ENCODE results near the gene DDAH2.

DNA sequence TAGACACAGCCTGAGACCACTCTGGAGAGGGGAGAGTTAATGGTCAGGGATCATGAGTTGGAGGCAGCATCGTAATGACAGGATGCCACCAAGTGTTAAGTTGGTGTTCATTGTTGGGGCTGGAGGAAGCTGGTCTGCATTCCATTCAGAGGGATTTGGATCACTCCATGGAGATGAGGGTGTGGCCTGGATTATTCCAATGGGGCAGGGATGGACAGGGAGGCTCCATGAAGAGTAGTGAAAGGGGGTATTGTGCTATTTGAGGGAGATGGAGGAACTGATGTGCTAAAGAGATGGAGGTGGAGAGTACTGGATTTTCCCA lies 34.5 kb upstream of the DDAH2 start:
- no peak for TF ChIP-seq EZH2 (IDR thresholded peaks at IDR 0.05)
- no peak for TF ChIP-seq CTCF (IDR thresholded peaks at IDR 0.05 in 2 of 3, conservative IDR thresholded peaks at IDR 0.05 in 1 of 3; ENCODE audit: borderline replicate concordance in 1 of 3, insufficient read depth in 1 of 3, low read depth in 2 of 3, low read length in 2 of 3)
